Activated B cell treated with CpG ODN at 0.5 μM for 24 hours (primary cell): Measurements from ENCODE around the gene SYNJ2. TPM values are rescaled to one million over a fixed set of nuclear protein-coding genes. Genes with fewer than 3 reads are reported as not detected.

Experiments used
- ATAC-seq: fragments of 200-7000 bp; cut with Tn5 transposase; one replicate; pipeline ENCODE4 v1.10.0; 2021; ENCODE audit warnings: low read depth, mild to moderate bottlenecking, moderate library complexity
- CTCF ChIA-PET: fragments of 350-600 bp; sonication (Branson Sonifier 250); formaldehyde crosslinking; loops from one replicate; lab custom pipeline; 2021; ENCODE audit warnings: antibody characterized with exemption; lab: Charles Lee
- POLR2A ChIA-PET: fragments of 350-600 bp; sonication (Branson Sonifier 250); formaldehyde crosslinking; loops from one replicate; lab custom pipeline; 2021; ENCODE audit warnings: antibody characterized with exemption; lab: Charles Lee
- DNase-seq: peaks from one replicate; pipeline ENCODE4 v3.0.0; 2022
- H3K27ac Mint-ChIP-seq: one replicate; pipeline ENCODE4 v1.8.0; 2020; ENCODE audit warnings: mixed read lengths
- H3K27me3 Mint-ChIP-seq: one replicate; pipeline ENCODE4 v1.8.0; 2021; ENCODE audit warnings: mixed read lengths
- H3K36me3 Mint-ChIP-seq: one replicate; pipeline ENCODE4 v1.8.0; 2021; ENCODE audit warnings: low read depth, mixed read lengths
- H3K4me1 Mint-ChIP-seq: one replicate; pipeline ENCODE4 v1.8.0; 2021; ENCODE audit warnings: mixed read lengths
- H3K4me3 Mint-ChIP-seq: one replicate; pipeline ENCODE4 v1.8.0; 2020; ENCODE audit warnings: mild to moderate bottlenecking, mixed read lengths
- H3K9me3 Mint-ChIP-seq: one replicate; pipeline ENCODE4 v1.8.0; 2020; ENCODE audit warnings: mixed read lengths
- CTCF ChIP-seq: fragments of 200-600 bp; IDR thresholded peaks from one replicate; pipeline ENCODE4 v1.8.0; 2022; ENCODE audit warnings: antibody characterized with exemption, mild to moderate bottlenecking
- intact Hi-C: fragments of 100-400 bp; cut with micrococcal nuclease; formaldehyde crosslinking; loops from one replicate; pipeline ENCODE4 v1.15.1; 2024
- total RNA-seq: library from RNA; stranded (reverse); gene quantifications from 2 replicates; pipeline ENCODE4 v1.2.3, GENCODE V29; 2022

Gene SYNJ2
- total RNA-seq, 1 donor from 2014 or later, result 25.0 TPM

- intact Hi-C loops, result loop anchor here (1.0 to 5.0 kb wide), 4 partner anchors 44 to 220 kb away; partner anchors contain the start of genes GTF2H5 and SERAC1
- no peak for ATAC-seq
- no peak for TF ChIP-seq CTCF
- peaks cover 43% of the 10 kb centered on the region for H3K4me1 Mint-ChIP-seq
- H3K9me3 Mint-ChIP-seq, result no peaks in the 10 kb centered on the region
- peak overlapping the region; percentile 89 for H3K4me3 Mint-ChIP-seq
- H3K27ac Mint-ChIP-seq, result peak overlapping the region; percentile 77
- peaks cover 2% of the 10 kb centered on the region for H3K36me3 Mint-ChIP-seq
- H3K27me3 Mint-ChIP-seq, result no peaks in the 10 kb centered on the region
- DNase-seq, result no peak
- ChIA-PET POLR2A (interaction anchor here (1.6 to 5.7 kb wide), 2 partner anchors 44 to 90 kb away, joined by 5 to 32 read pairs; no protein-coding TSS in a partner anchor), CTCF (interaction anchor here (1.3 to 5.3 kb wide), 3 partner anchors 44 to 89 kb away, joined by 3 to 28 read pairs (median 12); no protein-coding TSS in a partner anchor)
Measured at GRCh38 chr6:157982563-157983405, 1.1 kb downstream of the SYNJ2 start.

DNA sequence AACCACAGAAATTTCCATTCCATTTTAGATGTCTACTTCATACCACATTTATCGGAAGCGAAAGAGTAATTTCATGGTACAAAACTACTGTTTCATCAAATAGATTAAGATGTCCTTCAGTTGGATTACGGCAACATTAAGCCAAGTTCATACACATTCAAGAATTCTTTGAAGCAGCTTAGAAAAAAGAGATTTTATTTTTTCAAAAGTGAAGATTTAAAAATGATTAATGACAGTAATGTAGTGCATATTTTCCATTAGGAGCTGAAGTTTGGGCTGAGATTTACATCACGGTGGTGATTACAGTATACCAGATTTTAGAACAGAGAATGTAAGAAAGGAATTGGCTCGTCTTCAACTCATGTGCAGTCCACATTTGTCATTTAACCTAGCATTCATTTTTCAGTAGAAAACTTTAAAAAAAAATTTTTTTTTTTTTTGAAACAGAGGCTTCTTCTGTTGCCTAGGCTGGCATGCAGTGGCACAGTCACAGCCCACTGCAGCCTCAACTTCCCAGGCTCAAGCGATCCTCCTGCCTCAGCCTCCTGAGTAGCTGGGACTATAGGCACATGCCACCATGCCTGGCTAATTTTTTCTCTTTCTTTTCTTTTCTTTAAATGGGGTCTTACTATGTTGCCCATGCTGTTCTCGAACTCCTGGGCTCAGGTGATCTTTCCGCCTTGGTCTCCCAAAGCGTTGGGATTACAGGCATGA is 1.9 kb downstream of the SYNJ2 start:
- Mint-ChIP-seq H3K36me3 (peaks cover 2% of the 10 kb centered on the region), H3K4me1 (peaks cover 45% of the 10 kb centered on the region), H3K9me3 (no peaks in the 10 kb centered on the region), H3K4me3 (peak overlapping the region; percentile 89), H3K27ac (peak overlapping the region; percentile 51), H3K27me3 (no peaks in the 10 kb centered on the region)
- CTCF ChIA-PET, result interaction anchor here (0.7 to 5.3 kb wide), 4 partner anchors 43 to 148 kb away, joined by 3 to 28 read pairs (median 8); no protein-coding TSS in a partner anchor
- DNase-seq (no peak), ATAC-seq (no peak)
- POLR2A ChIA-PET, result interaction anchor here (5.7 kb wide), 1 partner anchor 43 kb away, joined by 32 read pairs; no protein-coding TSS in a partner anchor
- no peak for TF ChIP-seq CTCF
- intact Hi-C loops, result loop anchor here (5.0 kb wide), 3 partner anchors 96 to 221 kb away; partner anchors contain the start of genes GTF2H5 and SERAC1

DNA sequence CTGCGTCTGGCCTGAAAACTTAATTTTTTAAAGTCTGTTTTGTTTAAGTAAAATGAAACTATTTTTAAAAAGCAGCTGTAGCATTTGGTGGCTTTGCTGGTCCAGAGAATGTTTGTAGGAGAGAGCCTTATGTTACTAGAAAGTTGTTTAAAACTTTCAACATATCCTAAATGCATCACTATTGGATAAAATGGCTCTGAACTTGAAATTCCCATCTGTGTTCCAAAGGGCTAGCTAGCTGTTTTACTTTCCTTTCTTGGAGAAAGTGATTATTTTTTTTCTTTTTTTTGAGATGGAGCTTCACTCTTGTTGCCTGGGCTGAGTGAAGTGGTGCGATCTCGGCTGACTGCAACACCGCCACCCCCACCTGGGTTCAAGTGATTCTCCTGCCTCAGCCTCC is 2.5 kb downstream of the SYNJ2 start:
- no peak for ATAC-seq
- POLR2A ChIA-PET, result interaction anchor here (5.7 kb wide), 1 partner anchor 43 kb away, joined by 32 read pairs; no protein-coding TSS in a partner anchor

DNA sequence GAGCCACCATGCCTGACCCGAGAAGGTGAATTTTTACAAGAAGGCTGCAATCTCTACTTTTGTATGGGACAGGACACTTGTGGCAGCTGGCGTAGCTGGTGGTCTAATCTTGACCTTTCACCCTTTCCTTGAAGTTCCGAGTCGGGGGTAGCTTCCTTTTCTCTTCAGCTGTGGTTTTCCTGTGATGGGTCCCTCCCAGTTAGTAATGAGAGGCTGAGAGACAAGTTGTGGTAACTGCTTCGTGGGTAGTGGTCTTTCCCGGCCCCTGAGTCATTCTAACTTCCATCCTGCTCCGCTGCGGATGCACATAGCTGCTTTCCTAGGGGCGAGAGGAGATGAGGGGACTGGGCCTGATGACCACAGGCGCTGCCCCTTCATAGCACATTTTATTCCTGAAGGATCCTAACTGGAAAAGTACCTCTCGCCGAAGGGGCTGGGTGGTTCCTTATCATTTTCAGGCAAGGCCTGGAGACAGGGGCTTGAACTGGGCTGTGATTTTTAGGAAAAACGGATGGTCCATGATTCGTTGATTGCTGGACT is 3.1 kb downstream of the SYNJ2 start:
- ATAC-seq, result no peak
- no peak overlapping the region for H3K27ac Mint-ChIP-seq
- H3K4me3 Mint-ChIP-seq, result no peak overlapping the region
- H3K4me1 Mint-ChIP-seq, result peaks cover 54% of the 10 kb centered on the region
- H3K36me3 Mint-ChIP-seq, result peaks cover 2% of the 10 kb centered on the region
- TF ChIP-seq CTCF, result no peak
- ChIA-PET CTCF (interaction anchor here (5.3 kb wide), 1 partner anchor 42 kb away, joined by 28 read pairs; no protein-coding TSS in a partner anchor), POLR2A (interaction anchor here (5.7 kb wide), 1 partner anchor 42 kb away, joined by 32 read pairs; no protein-coding TSS in a partner anchor)
- no peak for DNase-seq
- H3K27me3 Mint-ChIP-seq, result no peaks in the 10 kb centered on the region
- intact Hi-C loops, result loop anchor here (5.0 kb wide), 3 partner anchors 97 to 222 kb away; partner anchors contain the start of genes GTF2H5 and SERAC1
- H3K9me3 Mint-ChIP-seq, result no peaks in the 10 kb centered on the region

More for the DNA sequence above, 2.5 kb downstream of the SYNJ2 start:
- peaks cover 49% of the 10 kb centered on the region for H3K4me1 Mint-ChIP-seq
- H3K27ac Mint-ChIP-seq, result no peak overlapping the region
- CTCF ChIA-PET, result interaction anchor here (0.7 to 5.3 kb wide), 3 partner anchors 42 to 148 kb away, joined by 3 to 28 read pairs (median 3); no protein-coding TSS in a partner anchor
- no peaks in the 10 kb centered on the region for H3K9me3 Mint-ChIP-seq
- H3K27me3 Mint-ChIP-seq, result no peaks in the 10 kb centered on the region
- no peak for DNase-seq
- intact Hi-C loops, result loop anchor here (5.0 kb wide), 3 partner anchors 97 to 222 kb away; partner anchors contain the start of genes GTF2H5 and SERAC1
- TF ChIP-seq CTCF, result no peak
- peaks cover 2% of the 10 kb centered on the region for H3K36me3 Mint-ChIP-seq
- H3K4me3 Mint-ChIP-seq, result no peak overlapping the region
